ENCODE measurements around the gene MCM5. TPM values are rescaled to one million over a fixed set of nuclear protein-coding genes. Genes with fewer than 3 reads are reported as not detected.
A peak's percentile ranks its signal among the peaks of the same experiment; 100 is the strongest.

Gene MCM5
- total RNA-seq, 3 donors from 2014 or later (not counting 1 experiment from before 2014, with no cell fraction given) = 59.3 to 73.8 (median 61.5) TPM

DNA sequence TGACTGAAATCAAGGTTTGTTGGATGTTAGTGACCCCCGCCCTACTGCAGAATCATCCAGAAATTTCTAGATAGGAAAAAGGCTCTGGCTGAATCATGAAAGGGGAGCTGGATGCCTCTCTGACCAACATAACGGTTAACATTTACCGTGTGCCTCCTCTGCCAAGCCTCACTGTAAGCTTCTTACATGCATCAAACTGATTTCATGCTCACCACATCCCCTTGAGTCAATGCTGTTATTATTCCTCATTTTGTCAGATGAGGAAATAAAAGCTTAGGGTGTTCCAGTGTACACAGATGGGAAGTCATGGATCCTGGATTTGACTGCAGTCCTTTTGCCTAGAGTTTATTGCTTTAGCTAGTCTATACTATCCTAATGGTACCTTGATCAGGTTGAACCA lies 24.9 kb upstream of the MCM5 start:
- Histone ChIP-seq H3K27me3 (ENCODE audit: control insufficient read depth, insufficient read depth, low read length) (no peaks in the 10 kb centered on the region), H3K9me3 (ENCODE audit: control insufficient read depth, insufficient read depth, low read length) (no peaks in the 10 kb centered on the region), H3K36me3 (ENCODE audit: control insufficient read depth, insufficient read depth, low read length) (no peaks in the 10 kb centered on the region), H3K27ac (ENCODE audit: low read length) (no peak overlapping the region), H3K4me3 (ENCODE audit: low read length) (no peak overlapping the region), H3K4me1 (ENCODE audit: control insufficient read depth, insufficient read depth, low read length) (peaks cover 31% of the 10 kb centered on the region)
- Mint-ChIP-seq H3K4me1 (peaks cover 17 to 25% of the 10 kb centered on the region in 2 donors), H3K4me3 (no peak overlapping the region), H3K27me3 (ENCODE audit: low read depth in 2 of 2) (no peaks in the 10 kb centered on the region), H3K9me3 (no peaks in the 10 kb centered on the region), H3K36me3 (no peaks in the 10 kb centered on the region), H3K27ac (no peak overlapping the region)
- ATAC-seq (no peak), DNase-seq (no peak)
- TF ChIP-seq, protein P1, sequence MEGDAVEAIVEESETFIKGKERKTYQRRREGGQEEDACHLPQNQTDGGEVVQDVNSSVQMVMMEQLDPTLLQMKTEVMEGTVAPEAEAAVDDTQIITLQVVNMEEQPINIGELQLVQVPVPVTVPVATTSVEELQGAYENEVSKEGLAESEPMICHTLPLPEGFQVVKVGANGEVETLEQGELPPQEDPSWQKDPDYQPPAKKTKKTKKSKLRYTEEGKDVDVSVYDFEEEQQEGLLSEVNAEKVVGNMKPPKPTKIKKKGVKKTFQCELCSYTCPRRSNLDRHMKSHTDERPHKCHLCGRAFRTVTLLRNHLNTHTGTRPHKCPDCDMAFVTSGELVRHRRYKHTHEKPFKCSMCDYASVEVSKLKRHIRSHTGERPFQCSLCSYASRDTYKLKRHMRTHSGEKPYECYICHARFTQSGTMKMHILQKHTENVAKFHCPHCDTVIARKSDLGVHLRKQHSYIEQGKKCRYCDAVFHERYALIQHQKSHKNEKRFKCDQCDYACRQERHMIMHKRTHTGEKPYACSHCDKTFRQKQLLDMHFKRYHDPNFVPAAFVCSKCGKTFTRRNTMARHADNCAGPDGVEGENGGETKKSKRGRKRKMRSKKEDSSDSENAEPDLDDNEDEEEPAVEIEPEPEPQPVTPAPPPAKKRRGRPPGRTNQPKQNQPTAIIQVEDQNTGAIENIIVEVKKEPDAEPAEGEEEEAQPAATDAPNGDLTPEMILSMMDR (IDR thresholded peaks at IDR 0.05) = no peak
- intact Hi-C loops (cut with micrococcal nuclease) = no loop called here
- 62% methylated on average over 3 of the region's 3 CpGs for WGBS (ENCODE audit: insufficient coverage)

DNA sequence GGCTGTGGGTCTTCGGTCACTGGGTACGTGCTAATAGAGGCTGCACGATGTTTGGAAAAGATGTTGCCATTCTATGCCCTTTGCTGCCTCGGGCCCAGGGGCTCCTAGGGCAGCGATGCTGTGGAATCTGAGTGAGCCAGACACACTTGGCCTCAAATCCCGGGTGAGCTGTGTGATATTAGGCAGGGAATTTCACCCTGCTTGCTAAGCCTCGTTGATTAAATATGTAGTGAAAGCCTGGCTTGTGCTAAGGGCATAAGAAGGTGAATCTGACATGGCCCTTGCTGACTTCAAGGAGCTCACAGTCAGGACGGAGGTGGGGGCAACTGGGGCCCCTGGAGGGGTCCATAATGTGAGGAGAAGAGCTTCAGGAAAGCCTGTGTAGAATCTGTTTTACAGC lies 24.4 kb upstream of the MCM5 start:
- TF ChIP-seq, protein P1 (IDR thresholded peaks at IDR 0.05) = no peak
- H3K27me3 ChIP-seq (ENCODE audit: control insufficient read depth, insufficient read depth, low read length) = no peaks in the 10 kb centered on the region
- WGBS (ENCODE audit: insufficient coverage) = 91% methylated on average over 8 of the region's 8 CpGs
- H3K9me3 ChIP-seq (ENCODE audit: control insufficient read depth, insufficient read depth, low read length) = no peaks in the 10 kb centered on the region
- H3K4me1 ChIP-seq (ENCODE audit: control insufficient read depth, insufficient read depth, low read length) = peaks cover 36% of the 10 kb centered on the region
- no peaks in the 10 kb centered on the region for H3K27me3 Mint-ChIP-seq (ENCODE audit: low read depth in 2 of 2)
- H3K9me3 Mint-ChIP-seq = no peaks in the 10 kb centered on the region
- intact Hi-C loops (cut with micrococcal nuclease) = no loop called here
- no peak overlapping the region for H3K27ac Mint-ChIP-seq
- H3K4me1 Mint-ChIP-seq = peaks cover 22 to 30% of the 10 kb centered on the region in 2 donors
- H3K27ac ChIP-seq (ENCODE audit: low read length) = no peak overlapping the region
- ATAC-seq = no peak
- no peak overlapping the region for H3K4me3 Mint-ChIP-seq
- H3K36me3 ChIP-seq (ENCODE audit: control insufficient read depth, insufficient read depth, low read length) = no peaks in the 10 kb centered on the region
- no peak overlapping the region for H3K4me3 ChIP-seq (ENCODE audit: low read length)
- H3K36me3 Mint-ChIP-seq = no peaks in the 10 kb centered on the region
- DNase-seq = no peak

DNA sequence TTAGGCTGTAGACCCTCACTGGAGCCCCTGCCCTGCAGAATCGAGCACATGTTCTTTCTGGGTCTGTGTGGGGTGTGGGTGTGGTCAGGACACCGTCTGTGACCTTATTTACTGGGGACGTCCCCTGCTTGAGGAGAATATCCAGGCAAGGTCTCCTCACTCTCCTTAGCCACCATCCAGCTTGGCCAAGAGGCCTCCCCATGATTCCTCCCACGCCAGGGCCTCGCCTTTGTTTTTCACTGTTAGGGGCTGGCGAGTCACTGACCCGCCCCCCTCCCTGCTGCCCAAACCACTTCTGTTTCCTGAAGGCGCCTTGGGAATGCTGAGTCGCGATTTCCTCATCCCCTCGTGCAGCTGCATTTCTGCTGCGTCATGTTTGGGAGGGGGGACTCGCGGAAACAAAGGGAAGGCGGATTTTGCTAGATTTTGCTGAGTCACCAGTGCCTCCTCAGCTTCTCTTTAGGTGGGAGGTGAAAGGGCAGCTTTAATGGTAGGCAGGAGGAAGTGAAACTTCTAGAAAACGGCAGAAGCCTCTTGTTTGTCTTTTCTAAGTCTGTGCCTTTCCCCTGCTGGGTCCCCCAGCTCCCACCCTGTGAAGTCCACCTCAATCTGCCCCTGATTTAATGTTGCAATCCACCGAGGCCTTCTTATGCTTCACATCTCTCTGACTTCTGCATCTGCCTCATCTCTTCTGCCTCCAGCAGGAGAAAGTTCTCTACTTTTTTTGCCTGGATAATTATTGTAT lies 23.0 kb upstream of the MCM5 start:
- Mint-ChIP-seq H3K4me3 (peak overlapping the region; percentile 13), H3K4me1 (peaks cover 28 to 37% of the 10 kb centered on the region in 2 donors), H3K9me3 (no peaks in the 10 kb centered on the region), H3K36me3 (no peaks in the 10 kb centered on the region), H3K27me3 (ENCODE audit: low read depth in 2 of 2) (no peaks in the 10 kb centered on the region), H3K27ac (peak overlapping the region; percentile 39 to 72)
- ATAC-seq (peak in 2 of 3 donors; percentile 25 to 40), DNase-seq (peak; percentile 26 to 54)
- 14% methylated on average over 17 of the region's 17 CpGs for WGBS (ENCODE audit: insufficient coverage)
- Histone ChIP-seq H3K27me3 (ENCODE audit: control insufficient read depth, insufficient read depth, low read length) (no peaks in the 10 kb centered on the region), H3K4me3 (ENCODE audit: low read length) (no peak overlapping the region), H3K9me3 (ENCODE audit: control insufficient read depth, insufficient read depth, low read length) (no peaks in the 10 kb centered on the region), H3K36me3 (ENCODE audit: control insufficient read depth, insufficient read depth, low read length) (no peaks in the 10 kb centered on the region), H3K4me1 (ENCODE audit: control insufficient read depth, insufficient read depth, low read length) (peaks cover 38% of the 10 kb centered on the region), H3K27ac (ENCODE audit: low read length) (peak overlapping the region; percentile 5)
- TF ChIP-seq, protein P1 (IDR thresholded peaks at IDR 0.05) = no peak
- intact Hi-C loops (cut with micrococcal nuclease) = no loop called here

DNA sequence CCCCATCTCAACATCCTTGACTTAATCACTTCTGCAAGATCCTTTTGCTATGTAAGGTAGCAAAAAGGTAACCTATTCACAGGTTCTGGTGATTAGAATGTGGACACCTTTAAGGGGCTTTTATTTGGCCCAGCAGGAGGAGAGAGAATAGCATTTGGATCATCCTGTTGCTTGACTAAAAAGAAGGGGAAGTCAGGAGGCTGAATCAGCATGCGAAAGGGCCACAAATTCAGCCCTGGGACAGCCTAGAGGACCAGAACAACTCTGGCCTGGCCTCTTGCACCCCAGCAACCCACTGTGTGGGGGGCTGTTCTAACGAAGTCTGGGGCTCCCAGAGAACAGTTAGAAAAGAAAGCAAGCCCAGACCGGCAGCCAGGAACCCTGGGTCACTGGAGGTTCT lies 22.2 kb upstream of the MCM5 start:
- WGBS (ENCODE audit: insufficient coverage) = 85% methylated on average over 3 of the region's 3 CpGs
- peak overlapping the region; percentile 45 for H3K4me3 Mint-ChIP-seq
- no peaks in the 10 kb centered on the region for H3K9me3 ChIP-seq (ENCODE audit: control insufficient read depth, insufficient read depth, low read length)
- H3K4me1 Mint-ChIP-seq = peaks cover 25 to 34% of the 10 kb centered on the region in 2 donors
- H3K27ac Mint-ChIP-seq = peak overlapping the region in 1 of 2 donors; percentile 72
- H3K27ac ChIP-seq (ENCODE audit: low read length) = no peak overlapping the region
- ATAC-seq = no peak
- H3K27me3 ChIP-seq (ENCODE audit: control insufficient read depth, insufficient read depth, low read length) = no peaks in the 10 kb centered on the region
- no peaks in the 10 kb centered on the region for H3K27me3 Mint-ChIP-seq (ENCODE audit: low read depth in 2 of 2)
- H3K4me3 ChIP-seq (ENCODE audit: low read length) = no peak overlapping the region
- TF ChIP-seq, protein P1 (IDR thresholded peaks at IDR 0.05) = no peak
- no peak for DNase-seq
- intact Hi-C loops (cut with micrococcal nuclease) = no loop called here
- no peaks in the 10 kb centered on the region for H3K36me3 Mint-ChIP-seq
- H3K9me3 Mint-ChIP-seq = no peaks in the 10 kb centered on the region
- H3K4me1 ChIP-seq (ENCODE audit: control insufficient read depth, insufficient read depth, low read length) = peaks cover 34% of the 10 kb centered on the region
- H3K36me3 ChIP-seq (ENCODE audit: control insufficient read depth, insufficient read depth, low read length) = no peaks in the 10 kb centered on the region
